ENCODE measurements around the gene RFX1. TPM values are rescaled to one million over a fixed set of nuclear protein-coding genes. Genes with fewer than 3 reads are reported as not detected.

Gene RFX1
- total and polyA plus RNA-seq, 2 of the 13 experiments (the other 11 are each of a cell fraction or from before 2014, with no cell fraction given), result 1.1 to 1.3 TPM

- TF ChIP-seq, protein P1, sequence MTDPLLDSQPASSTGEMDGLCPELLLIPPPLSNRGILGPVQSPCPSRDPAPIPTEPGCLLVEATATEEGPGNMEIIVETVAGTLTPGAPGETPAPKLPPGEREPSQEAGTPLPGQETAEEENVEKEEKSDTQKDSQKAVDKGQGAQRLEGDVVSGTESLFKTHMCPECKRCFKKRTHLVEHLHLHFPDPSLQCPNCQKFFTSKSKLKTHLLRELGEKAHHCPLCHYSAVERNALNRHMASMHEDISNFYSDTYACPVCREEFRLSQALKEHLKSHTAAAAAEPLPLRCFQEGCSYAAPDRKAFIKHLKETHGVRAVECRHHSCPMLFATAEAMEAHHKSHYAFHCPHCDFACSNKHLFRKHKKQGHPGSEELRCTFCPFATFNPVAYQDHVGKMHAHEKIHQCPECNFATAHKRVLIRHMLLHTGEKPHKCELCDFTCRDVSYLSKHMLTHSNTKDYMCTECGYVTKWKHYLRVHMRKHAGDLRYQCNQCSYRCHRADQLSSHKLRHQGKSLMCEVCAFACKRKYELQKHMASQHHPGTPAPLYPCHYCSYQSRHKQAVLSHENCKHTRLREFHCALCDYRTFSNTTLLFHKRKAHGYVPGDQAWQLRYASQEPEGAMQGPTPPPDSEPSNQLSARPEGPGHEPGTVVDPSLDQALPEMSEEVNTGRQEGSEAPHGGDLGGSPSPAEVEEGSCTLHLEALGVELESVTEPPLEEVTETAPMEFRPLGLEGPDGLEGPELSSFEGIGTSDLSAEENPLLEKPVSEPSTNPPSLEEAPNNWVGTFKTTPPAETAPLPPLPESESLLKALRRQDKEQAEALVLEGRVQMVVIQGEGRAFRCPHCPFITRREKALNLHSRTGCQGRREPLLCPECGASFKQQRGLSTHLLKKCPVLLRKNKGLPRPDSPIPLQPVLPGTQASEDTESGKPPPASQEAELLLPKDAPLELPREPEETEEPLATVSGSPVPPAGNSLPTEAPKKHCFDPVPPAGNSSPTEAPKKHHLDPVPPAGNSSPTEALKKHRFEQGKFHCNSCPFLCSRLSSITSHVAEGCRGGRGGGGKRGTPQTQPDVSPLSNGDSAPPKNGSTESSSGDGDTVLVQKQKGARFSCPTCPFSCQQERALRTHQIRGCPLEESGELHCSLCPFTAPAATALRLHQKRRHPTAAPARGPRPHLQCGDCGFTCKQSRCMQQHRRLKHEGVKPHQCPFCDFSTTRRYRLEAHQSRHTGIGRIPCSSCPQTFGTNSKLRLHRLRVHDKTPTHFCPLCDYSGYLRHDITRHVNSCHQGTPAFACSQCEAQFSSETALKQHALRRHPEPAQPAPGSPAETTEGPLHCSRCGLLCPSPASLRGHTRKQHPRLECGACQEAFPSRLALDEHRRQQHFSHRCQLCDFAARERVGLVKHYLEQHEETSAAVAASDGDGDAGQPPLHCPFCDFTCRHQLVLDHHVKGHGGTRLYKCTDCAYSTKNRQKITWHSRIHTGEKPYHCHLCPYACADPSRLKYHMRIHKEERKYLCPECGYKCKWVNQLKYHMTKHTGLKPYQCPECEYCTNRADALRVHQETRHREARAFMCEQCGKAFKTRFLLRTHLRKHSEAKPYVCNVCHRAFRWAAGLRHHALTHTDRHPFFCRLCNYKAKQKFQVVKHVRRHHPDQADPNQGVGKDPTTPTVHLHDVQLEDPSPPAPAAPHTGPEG (CRISPR knock-in tag; IDR thresholded peaks at IDR 0.05), result no peak
- TF ChIP-seq MTF1 (CRISPR knock-in tag; IDR thresholded peaks at IDR 0.05) (no peak), ZNF160 (CRISPR knock-in tag; IDR thresholded peaks at IDR 0.05) (no peak), ZNF136 (CRISPR knock-in tag; IDR thresholded peaks at IDR 0.05; ENCODE audit: low read depth) (no peak), ZFAT (CRISPR knock-in tag; conservative IDR thresholded peaks at IDR 0.05) (no peak), BRD4 (CRISPR knock-in tag; IDR thresholded peaks at IDR 0.05) (no peak), SIN3B (IDR thresholded peaks at IDR 0.05; ENCODE audit: low read length) (no peak), PRPF4 (IDR thresholded peaks at IDR 0.05; ENCODE audit: low read depth, low read length, poor library complexity, severe bottlenecking) (no peak), IRX3 (CRISPR knock-in tag; IDR thresholded peaks at IDR 0.05; ENCODE audit: borderline replicate concordance, low read depth) (no peak), GTF3A (CRISPR knock-in tag; conservative IDR thresholded peaks at IDR 0.05) (no peak), ZIK1 (CRISPR knock-in tag; IDR thresholded peaks at IDR 0.05; ENCODE audit: borderline replicate concordance, low read depth) (no peak), KAT2B (IDR thresholded peaks at IDR 0.05; ENCODE audit: borderline replicate concordance, low read depth, low read length) (no peak), ZC3H4 (CRISPR knock-in tag; IDR thresholded peaks at IDR 0.05; ENCODE audit: borderline replicate concordance) (no peak)
- TF ChIP-seq, protein P2, sequence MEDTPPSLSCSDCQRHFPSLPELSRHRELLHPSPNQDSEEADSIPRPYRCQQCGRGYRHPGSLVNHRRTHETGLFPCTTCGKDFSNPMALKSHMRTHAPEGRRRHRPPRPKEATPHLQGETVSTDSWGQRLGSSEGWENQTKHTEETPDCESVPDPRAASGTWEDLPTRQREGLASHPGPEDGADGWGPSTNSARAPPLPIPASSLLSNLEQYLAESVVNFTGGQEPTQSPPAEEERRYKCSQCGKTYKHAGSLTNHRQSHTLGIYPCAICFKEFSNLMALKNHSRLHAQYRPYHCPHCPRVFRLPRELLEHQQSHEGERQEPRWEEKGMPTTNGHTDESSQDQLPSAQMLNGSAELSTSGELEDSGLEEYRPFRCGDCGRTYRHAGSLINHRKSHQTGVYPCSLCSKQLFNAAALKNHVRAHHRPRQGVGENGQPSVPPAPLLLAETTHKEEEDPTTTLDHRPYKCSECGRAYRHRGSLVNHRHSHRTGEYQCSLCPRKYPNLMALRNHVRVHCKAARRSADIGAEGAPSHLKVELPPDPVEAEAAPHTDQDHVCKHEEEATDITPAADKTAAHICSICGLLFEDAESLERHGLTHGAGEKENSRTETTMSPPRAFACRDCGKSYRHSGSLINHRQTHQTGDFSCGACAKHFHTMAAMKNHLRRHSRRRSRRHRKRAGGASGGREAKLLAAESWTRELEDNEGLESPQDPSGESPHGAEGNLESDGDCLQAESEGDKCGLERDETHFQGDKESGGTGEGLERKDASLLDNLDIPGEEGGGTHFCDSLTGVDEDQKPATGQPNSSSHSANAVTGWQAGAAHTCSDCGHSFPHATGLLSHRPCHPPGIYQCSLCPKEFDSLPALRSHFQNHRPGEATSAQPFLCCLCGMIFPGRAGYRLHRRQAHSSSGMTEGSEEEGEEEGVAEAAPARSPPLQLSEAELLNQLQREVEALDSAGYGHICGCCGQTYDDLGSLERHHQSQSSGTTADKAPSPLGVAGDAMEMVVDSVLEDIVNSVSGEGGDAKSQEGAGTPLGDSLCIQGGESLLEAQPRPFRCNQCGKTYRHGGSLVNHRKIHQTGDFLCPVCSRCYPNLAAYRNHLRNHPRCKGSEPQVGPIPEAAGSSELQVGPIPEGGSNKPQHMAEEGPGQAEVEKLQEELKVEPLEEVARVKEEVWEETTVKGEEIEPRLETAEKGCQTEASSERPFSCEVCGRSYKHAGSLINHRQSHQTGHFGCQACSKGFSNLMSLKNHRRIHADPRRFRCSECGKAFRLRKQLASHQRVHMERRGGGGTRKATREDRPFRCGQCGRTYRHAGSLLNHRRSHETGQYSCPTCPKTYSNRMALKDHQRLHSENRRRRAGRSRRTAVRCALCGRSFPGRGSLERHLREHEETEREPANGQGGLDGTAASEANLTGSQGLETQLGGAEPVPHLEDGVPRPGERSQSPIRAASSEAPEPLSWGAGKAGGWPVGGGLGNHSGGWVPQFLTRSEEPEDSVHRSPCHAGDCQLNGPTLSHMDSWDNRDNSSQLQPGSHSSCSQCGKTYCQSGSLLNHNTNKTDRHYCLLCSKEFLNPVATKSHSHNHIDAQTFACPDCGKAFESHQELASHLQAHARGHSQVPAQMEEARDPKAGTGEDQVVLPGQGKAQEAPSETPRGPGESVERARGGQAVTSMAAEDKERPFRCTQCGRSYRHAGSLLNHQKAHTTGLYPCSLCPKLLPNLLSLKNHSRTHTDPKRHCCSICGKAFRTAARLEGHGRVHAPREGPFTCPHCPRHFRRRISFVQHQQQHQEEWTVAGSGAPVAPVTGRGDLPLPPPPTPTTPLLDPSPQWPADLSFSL (CRISPR knock-in tag; IDR thresholded peaks at IDR 0.05), result no peak
Observed at GRCh38 chr19:13929340-13929739, 76.8 kb downstream of the RFX1 start (continued).
